Fibroblast of skin of right biceps (primary cell): ENCODE results near the gene GPR39.

ENCODE experiments used
- DNase-seq: peaks from one replicate; pipeline ENCODE4 v3.0.0-alpha.2; 2013

The GPR39 gene

DNA sequence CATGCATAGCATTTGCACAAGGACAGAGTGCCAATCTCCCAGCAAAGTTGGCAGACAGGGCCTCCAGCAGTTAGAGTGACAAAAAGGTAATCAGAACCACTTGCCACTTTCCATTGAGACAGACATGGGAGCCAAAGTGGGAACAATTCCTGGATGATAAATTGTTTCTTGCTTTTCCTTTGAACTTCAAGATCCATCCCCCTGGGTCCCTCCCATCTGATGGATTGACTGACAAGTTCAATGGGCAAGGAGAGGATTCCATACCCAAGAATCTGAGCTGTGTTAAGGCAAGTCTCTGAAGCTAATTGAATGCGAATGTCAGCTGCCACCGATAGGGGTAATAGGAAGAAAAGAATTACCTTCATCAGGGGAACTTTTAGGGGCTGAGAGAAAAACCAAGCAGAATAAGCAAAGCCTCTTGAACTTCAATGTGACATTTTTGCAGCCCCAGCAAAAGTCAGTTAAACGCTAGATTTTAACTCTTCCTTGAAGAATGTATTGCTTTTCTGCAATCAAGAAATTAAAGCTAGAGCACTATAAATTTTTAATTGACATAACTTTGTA, 156.9 kb downstream of the GPR39 start:
- DNase-seq: no peak

DNA sequence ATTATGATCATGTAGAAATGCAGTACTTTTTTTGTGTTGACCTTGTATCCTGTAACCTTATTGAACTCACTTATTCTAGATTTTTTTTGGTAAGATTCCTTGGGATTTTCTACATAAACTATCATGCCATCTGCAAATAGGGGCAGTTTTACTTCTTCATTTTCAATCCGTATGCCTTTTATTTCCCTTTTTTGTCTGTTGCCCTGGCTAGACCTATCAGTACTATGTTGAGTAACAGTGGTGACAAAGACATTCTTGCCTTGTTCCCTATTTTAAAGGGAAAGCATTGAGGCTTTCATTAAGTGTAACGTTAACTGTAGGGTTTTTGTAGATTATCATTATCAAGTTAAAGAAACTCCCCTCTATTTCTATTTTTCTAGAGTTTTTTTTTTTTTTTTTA, 161.1 kb downstream of the GPR39 start:
- DNase-seq: no peak

DNA sequence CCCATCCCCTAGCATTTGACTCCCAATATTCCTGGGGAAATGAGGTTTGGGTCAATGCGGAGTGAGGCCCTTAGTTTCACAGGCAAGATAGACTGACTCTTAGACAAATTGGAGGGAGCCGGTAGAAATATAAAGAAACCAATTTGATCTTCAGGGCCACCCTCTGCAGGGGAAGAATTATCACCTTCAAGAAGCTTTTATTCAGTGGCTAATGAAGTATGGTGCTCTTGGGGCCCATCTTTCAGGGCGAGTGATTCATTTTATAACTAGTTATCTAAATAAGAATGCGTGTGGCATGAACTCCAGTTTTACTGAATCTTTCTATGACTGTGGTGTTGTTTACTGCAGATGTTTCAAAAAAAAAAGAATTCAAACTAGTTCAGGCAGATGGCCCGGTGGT, 165.0 kb downstream of the GPR39 start:
- no peak for DNase-seq

DNA sequence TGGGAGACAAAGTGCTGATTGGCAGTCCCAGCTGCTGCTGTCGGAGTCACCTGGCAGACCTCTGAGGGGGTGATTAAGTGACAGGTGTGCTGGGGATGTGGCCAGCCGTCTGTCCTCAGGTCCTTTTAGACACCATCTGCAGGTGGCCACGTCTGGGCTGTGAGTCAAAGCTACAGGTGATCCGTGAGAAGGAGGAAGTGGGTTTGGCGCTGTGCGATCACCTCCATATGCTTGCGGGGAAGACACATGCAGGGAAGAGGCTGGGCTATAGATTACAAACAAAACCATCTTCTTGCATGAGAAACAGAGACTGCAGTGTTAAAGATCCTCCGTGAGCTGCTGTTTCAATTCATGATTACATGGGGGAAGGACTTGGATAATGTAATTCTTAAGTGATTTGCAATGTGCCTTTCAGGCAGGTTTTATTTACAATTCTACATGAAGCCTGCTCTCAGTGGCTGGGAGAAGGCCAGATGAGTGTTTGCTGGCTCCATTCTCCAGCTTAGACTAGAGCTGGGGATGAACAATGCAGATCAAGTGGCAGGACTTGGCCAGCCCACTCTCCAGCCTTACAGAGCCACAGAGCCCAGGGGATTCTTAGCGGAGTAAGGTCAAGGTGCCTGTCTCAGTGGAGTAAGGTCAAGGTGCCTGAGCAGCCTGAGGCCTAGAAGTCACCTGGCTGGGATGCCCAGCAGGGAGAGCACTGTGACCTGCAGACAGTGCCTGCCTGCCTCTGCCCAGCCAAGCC, 165.6 kb downstream of the GPR39 start:
- no peak for DNase-seq

DNA sequence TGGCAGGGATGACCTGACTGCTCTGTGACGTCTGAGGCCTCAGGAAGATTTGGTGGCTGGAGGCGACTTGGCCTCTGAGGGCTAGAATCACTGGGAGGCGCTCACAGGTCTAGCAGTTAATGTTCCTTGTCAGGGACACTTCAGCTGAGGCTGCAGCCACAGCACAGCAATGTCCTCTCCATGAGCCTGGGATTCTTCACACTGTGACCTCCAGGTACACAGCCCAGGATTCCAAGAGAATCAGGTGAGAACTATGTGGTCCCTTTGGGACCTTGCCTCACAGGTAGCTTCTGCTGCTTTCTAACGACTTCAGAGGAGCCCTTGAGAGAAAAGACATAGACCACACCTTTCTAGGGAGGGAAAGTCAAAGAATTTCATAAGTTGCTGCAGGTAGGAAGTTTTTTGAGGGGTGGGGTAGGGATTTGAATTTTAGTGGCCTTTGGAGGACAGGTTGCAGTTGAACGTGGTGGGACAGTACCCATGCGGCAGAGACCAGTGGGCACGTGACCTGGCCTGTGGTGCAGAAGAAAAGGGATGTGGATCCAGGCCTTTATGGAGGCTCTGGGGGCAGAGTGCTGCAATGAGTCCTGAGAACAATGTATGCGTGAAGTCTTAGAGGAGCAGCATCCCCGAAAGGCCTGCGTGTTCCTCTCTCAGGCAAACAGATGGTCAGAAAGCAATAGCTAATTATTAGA, 167.2 kb downstream of the GPR39 start:
- DNase-seq: no peak

DNA sequence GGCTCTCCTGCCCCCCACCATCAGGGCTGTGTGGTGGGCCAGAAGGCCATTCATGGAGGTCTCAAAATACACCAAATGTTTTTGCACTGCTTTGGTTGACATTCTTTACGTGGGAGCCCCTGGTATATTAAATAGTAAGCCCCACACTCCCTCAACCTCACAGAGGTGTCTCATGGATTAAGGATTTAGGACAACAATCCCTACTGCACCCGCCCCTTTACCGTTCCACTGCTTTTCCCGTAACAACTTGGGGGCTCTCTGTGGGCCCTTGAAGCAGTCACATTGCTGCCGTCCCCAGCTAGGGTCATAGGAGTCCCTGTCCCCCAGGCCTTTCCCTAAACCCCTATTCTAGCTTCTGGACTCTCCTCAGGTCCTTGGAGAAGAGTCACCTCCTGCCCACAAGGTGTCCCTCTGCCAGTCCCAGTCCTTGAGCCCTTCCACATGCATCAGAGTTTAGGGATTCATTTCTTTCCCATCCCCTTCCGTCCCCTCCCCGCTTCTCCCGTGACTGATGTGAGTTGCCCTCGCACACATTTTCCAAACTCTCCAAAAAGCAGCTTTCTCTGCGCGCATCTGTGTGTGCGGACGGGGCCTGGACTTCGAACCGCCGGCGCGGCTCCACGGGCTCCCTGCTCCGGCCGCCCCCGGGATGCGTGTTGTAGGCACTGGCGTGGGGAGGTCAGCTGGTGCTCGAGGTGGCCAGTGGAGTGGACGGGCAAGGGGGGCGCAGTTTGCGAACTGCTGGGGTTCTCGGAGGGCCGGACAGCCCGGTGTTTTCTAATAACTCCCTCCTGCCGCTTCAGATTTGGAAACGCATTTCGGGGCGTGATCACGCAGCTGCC, 168.6 kb downstream of the GPR39 start:
- no peak for DNase-seq

DNA sequence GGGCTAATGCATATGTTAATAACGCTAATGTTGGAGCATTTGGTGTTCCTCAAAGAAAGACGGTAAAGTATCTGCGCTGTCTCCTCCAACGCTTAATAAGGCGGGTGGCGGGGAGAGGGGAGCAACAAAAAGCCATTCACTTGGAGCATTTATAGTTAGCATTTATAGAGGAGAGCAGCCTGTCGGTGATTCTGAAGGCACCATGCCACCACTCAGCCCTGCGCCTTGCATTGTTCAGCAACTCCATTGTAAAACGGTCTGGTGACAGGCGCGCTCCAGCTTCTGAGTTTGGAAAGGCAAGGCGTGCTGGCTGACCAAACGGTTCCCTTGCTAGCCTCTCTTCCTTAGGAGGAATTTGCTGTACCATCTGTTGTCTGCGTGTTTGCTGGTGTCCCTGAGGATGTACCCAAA, 169.5 kb downstream of the GPR39 start:
- no peak for DNase-seq

DNA sequence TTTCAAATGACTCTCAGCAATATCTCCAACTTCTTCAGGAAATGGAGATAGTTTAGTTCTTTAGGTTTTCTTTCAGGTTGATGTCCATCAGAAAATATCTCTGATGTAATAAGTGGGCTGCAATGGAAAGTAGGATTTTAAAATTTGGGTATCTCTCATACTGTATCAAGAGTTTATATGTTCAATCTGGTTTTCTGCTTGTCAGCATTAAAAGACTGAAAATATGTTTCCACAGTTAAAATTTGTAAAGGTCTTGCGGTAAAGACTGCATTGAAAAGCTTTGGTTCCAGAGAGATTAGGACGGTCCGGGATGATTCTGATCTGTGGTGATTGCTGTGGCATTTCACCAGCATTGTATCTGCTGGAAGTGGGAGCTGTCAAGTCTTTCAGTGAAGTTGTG, 170.2 kb downstream of the GPR39 start:
- DNase-seq: no peak

DNA sequence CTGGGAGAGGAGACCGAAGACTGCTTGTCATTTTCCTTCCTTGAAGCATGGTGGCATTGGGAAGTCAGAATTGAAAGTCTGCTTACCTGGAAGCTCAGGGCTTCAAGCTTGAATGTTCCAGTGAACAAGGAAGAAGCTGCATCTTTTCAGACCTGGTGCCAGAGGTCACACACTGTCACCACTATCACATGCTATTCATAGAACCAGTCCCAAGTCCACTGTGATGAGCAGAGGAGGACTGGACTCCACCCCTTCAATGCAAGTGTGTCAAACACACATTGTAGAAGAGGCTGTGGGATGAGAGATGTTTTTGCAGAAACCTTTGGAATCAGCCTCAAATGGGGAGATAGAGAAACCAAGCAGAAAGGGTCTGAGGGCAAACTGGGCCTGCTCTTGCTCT, 172.0 kb downstream of the GPR39 start:
- DNase-seq: no peak

DNA sequence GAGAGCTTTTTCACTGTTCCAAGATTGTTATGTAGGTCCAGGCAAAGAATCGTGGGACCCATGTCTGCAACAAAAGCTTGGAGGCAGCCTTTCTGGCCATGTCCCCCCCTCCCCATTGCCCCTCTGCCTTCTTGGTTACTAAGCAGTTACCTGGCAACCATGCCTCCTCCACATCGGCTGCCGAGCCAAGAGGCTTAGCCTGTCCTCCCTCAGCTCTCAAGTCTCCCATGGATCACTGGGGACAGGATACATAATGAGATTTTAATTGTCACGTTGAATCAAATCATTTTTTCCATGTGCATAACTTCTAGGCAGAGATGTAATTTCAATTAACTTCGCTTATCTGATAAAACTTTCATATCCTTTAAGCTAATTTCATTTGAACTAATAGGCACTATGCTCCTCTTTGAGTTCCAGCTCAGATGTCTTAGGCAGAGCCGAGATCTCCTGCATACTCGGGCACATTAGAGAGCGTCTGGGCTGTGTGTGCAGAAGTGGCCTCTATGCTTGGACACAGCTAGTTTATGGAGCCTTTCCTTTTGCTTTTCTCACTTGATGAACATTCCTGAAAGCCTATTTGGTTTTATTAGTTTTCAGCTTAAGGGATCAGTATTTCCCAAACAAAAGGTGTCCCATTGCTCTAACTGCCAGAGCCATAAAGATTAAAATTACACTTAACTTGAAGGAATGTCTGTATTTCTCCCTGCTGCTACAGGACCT, 172.7 kb downstream of the GPR39 start:
- DNase-seq: no peak

DNA sequence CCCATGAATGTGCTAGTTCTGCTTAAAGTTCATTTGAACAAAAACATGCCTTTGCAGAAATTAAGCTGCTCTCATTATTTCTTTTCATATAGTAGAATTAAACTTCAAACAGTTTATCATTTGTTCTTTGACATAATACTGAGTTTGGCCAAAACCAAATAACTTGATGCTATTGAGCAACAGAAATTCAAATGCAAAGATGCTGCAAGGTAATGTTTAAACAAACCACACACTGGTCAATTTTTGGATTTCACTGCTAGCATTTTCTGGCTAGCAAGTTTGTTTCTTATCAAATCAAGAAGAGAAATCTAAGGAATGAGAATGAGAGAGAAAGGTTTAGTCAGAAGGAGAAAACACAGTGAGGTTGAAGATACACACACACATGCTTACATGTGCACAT, 173.4 kb downstream of the GPR39 start:
- no peak for DNase-seq

DNA sequence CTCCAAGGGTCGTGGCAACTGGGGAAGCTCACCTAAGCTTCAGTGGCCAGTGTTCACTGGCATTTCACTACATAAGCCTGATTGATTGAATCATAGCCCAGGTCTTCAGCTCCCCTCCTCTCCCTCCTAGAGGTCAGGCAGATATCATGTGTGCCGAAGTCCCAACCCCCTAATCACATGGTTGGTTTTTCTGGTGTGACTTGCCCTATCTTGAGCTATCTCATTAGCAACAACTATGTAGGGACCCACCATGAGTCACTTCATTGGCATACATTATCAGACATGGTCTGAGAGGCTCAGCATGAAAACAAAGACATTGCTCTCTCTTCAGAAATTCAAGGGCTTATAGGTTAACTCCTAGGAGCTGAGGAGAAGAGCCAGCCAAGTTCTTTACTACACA, 176.6 kb downstream of the GPR39 start:
- peak; percentile 42 for DNase-seq

DNA sequence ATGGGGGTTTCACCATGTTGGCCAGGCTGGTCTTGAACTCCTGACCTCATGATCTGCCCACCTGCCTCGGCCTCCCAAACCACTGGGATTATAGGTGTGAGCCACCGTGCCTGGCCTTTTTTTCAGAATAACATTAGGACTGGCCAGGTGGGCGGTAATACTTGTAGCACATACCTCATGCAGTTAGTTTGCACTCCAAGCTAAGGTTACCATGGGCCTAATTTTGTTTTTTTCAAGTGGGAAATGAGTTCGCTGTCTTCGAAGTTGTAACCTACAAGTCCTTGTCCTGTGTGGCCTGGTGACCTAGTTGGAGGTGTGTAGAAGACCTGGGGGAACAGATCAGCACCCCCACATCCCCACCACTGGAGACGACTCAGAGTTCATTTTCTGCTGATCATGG, 178.6 kb downstream of the GPR39 start:
- DNase-seq: no peak

DNA sequence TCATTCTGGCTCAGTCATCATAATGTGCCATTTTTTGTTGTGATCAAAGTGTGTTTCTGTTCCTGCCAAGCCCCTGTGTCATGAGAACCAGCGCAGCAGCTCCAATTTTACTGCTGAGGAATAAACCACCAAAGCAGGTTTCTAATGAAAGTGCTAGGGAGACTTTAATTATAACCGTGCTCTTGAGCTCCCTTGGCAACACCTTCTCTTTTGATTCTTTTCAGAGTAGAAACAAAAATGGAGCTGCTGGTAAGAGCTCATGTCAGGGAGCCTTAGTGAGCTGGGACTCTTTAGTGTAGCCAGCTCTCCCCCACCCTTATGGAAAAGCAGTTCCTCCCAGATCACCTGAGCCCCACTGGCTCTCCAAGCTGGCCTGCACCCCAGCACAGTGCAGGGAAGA, 179.1 kb downstream of the GPR39 start:
- no peak for DNase-seq

DNA sequence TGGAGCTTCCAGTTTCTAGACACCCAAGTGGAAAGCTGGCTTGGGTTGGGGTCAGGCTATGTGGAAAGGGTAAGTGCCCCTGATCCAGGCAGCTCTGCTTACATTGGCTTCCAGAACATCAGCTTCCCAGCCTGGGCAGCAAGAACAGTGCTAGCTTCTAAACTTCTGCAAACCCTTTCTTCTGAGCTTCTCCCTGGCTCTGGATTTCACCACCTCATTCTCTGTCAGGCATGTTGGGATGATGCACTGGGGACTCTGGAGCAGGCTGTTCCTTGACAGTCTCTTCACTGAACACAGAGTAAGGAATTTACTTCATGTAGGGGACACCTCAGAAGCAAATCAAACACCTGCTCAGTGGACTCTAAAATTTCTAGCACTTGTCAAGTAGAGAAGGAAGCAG, 180.6 kb downstream of the GPR39 start:
- DNase-seq: no peak

DNA sequence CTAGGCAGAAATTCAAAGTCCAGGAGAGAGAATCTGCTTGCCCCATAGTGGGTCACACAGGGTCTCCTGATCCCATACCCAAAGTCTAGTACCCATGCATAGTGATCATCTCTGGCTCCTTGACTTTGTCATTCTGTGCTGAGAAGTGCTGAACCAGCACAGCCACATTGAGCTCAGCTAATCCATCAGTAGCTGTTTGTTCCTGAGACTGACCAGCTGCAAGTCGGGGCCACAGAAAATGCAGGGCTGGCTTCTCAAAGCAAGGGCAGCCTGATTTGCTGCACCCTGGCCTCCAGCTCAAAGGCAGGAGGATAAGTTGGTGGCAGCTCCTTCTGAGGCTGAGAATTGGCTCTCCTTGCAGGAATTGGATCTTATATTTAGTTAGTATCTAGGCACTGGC, 181.2 kb downstream of the GPR39 start:
- DNase-seq: no peak

DNA sequence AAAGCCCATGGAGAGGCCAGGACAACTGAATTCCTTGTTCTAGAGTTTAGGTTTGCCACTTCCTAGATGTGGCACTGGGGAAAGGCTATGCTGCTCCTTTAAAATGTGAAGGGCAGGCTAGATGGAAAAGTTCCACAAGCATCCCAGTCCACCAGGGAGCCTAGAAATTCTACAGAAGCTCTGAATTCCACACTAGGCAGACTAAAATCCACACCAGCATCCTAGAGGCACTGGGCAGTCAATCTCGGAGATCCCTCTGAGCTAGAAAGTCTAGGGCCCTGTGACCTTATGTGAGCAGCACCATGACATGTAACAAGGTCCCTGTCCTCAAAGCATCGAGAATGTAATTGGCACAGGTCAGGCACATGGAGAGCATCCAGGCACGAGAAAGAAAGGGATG, 181.9 kb downstream of the GPR39 start:
- no peak for DNase-seq

DNA sequence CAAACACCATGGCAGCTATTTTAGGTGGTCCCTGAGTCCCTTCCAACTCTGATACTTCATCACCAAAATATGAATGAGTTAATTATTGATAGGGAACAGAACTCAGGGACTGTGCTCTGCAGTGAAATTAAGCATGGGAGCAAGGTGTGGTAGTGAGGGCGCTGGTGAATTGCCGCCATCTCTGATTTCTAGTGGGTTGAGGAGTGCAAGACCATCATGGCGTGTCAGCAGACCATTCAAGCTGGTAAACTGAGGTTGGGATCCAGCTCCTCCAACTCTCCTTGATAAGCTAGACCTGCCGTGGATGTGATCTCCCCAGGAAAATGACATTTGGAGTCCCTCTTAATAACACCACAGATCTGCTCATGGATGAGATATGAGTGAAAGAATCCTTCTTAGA, 183.0 kb downstream of the GPR39 start:
- no peak for DNase-seq

DNA sequence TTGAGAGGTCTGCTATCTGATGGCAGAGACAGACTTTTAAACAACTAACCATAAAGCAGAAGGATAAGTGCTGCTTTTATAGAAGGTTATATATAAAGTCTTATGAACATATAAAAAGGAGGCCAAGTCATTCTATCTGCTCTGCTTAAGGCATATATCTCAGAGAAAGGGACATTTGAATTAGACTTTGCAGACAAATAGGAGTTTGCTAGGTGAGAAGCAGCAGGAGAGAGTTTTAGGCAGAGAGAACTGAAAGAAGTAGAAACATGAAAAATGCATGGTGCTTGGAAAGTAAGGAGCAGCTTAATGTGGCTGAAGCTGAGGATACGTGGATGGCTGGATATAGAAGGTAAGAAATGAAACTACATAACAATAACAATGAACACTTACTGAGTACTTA, 188.0 kb downstream of the GPR39 start:
- DNase-seq: no peak

DNA sequence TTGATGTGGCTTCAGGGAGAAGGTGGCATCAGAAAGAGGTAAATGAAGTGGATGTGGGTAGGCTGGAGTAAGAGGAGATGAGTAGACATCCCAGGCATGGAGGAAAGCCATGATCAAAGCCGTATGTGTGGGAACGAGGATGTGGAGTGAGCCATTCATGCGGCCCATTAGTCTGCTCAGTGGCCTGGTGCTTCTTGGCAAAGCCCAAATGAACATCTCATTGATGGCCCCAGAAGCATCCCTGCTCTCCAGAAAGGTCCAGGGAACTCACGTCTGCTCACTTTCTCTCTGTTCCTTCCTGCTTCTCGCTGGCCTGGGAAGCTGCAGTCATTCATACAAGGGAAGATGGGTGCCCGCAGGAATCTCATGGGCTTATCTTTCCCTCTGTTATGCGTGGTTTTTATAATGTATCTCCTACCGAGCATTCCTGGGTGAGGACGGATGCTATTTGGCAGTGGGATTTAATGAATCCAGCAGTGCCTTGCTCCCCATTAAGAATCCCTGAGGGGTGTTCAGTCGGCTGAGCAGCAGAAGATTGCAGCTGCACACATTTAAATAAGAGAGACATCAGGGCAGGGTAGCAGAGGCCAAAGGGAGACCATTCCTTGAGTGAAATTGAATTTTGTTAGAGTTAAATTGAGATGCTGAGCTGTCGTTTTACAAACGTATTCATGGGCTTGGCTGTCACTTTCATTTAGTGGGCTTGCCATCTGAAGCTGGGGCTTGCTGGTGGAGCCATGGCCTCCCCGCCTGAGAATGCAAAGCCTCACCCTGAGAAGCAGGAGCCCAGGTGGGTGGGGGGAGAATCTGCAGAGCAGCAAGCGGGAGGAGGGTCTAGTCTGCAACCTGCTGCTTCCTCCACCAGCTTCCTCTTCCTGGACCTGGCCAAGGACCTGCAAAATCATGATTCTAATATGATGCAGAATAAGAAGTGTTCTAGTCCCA, 188.9 kb downstream of the GPR39 start:
- DNase-seq: no peak

DNA sequence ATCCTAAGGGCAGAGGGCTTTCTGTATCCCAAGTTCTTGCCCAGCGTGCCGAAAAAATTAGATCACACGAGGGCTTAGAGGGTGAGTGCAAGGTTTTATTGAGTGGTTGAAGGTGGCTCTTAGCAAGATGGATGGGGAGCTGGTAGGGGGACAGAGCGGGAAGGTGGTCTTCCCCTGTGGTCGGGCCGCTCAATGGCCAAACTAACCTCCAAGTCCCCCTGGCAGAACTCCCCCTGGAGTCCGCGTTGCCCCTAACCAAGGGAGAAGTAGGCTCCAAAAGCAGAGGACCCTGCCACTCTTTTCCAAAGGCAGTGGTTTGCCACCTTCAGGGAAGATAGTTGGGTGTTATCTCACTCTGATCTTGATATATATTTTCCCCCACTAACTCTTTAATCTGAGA, 190.0 kb downstream of the GPR39 start:
- DNase-seq: no peak
